Heart left ventricle (tissue), 16 donors: ENCODE results near the gene ECT2. TPM values are rescaled to one million over a fixed set of nuclear protein-coding genes. Genes with fewer than 3 reads are reported as not detected.

ENCODE experiments used
- ATAC-seq, 4 donors: fragments of 200-7000 bp; cut with Tn5 transposase; one replicate each; pipeline ENCODE4 v1.9.1; 2020 to 2022; ENCODE audit warnings: moderate library complexity in 4 of 4, mild to moderate bottlenecking in 3 of 4, moderate number of reproducible peaks in 1 of 4
- DNase-seq, 5 donors: peaks; one replicate each; pipeline ENCODE4 v3.0.0-alpha.2; 2020
- H3K27ac ChIP-seq, 12 donors: fragments of 200-600 bp; sonication (generic) in 4 of 12; one replicate each; pipeline versions ENCODE4 v1.5.0 to v1.8.0; 2016 to 2022; ENCODE audit warnings: mild to moderate bottlenecking in 2 of 12
- H3K27me3 ChIP-seq, 9 donors: fragments of 200-600 bp; sonication (generic) in 2 of 9; one replicate each; pipeline versions ENCODE4 v1.5.1 to v1.8.0; 2016 to 2022; ENCODE audit warnings: mild to moderate bottlenecking in 3 of 9
- H3K36me3 ChIP-seq, 9 donors: fragments of 200-600 bp; sonication (generic) in 2 of 9; one replicate each; pipeline versions ENCODE4 v1.5.0 to v1.8.0; 2018 to 2022; ENCODE audit warnings: mild to moderate bottlenecking in 2 of 9
- H3K4me1 ChIP-seq, 12 donors: fragments of 200-600 bp; sonication (generic) in 4 of 12; one replicate each; pipeline versions ENCODE4 v1.5.0 to v1.8.0; 2016 to 2022; ENCODE audit warnings: mild to moderate bottlenecking in 3 of 12
- H3K4me3 ChIP-seq, 12 donors: fragments of 200-600 bp; sonication (generic) in 4 of 12; one replicate each; pipeline versions ENCODE4 v1.5.0 to v1.8.0; 2017 to 2022; ENCODE audit warnings: mild to moderate bottlenecking in 9 of 12, moderate library complexity in 4 of 12
- H3K9me3 ChIP-seq, 12 donors: fragments of 200-600 bp; sonication (generic) in 4 of 12; one replicate each; pipeline versions ENCODE4 v1.5.0 to v1.8.0; 2016 to 2022; ENCODE audit warnings: mild to moderate bottlenecking in 1 of 12
- CTCF ChIP-seq, 12 donors: fragments of 200-600 bp; sonication (generic) in 4 of 12; IDR thresholded peaks; one replicate each; pipeline versions ENCODE4 v1.5.0 to v1.8.0; 2018 to 2022; ENCODE audit warnings: antibody characterized with exemption in 12 of 12, mild to moderate bottlenecking in 5 of 12
- POLR2A ChIP-seq, 2 donors: fragments of 450-650 bp; IDR thresholded peaks; one replicate each; pipeline ENCODE4 v1.6.1; 2017; ENCODE audit warnings: antibody characterized with exemption in 2 of 2, mild to moderate bottlenecking in 2 of 2, moderate library complexity in 2 of 2
- WGBS, 4 donors: extraction: QIAGEN DNeasy Blood & Tissue Kit in 2 of 4; methylation state at CpG; one replicate each; pipeline versions ENCODE4 v1.1.5 to v1.1.7; 2013 to 2018; 5-methylcytosine and 5-hydroxymethylcytosine counted together
- intact Hi-C, 10 donors: fragments of 100-400 bp; cut with DNase I; formaldehyde crosslinking; loops; one replicate each; pipeline versions ENCODE4 v1.11.1 to v1.14.2; 2022
- polyA plus RNA-seq, 2 donors: library from polyadenylated mRNA; stranded (reverse); fragments of 200-250 nt; gene quantifications; one replicate each; pipeline ENCODE4 v1.2.3, GENCODE V29; 2013
- total RNA-seq, 9 donors: library from RNA; depleted of rRNA in 2 of 9; stranded (reverse); fragments of >200 nt in 2 of 9; fragmentation: NEBNext Ultra II Directional in 3 of 9; extraction: Animal tissue kit (Norgen Biotek cat#: 25700) in 3 of 9; gene quantifications; one replicate each; pipeline versions ENCODE4 v1.1.0 to v1.2.4, GENCODE V29; 2016 to 2023
- donor health status: ischemic (EF 13 %, LVEDD 7.1; RV severe dilation, severe dysfunction).
- donor health status: healthy with polysubstance abuse.
- donor health status: DM: no; HTN: yes; CAD: no.
- donor health status: DM: no; HTN: no; CAD: no.
- donor health status: ischemic (EF 25% LVEDD 6.9; RV normal size, moderate dysfunction).
- donor health status: ischemic (EF 25% LVEDD 5.7; RV mildly dilated, moderate dysfunction).
- donor health status: healthy.
- donor health status: DM: yes; HTN: yes; CAD: no.
- donor health status: ischemic (EF 35%, LVEDD 5.7; RV mildly dilated, moderate dysfunction).
- donor health status: nonischemic (EF 11% LVEDD 7.7; RV severe dilation, severe dysfunction).
- donor health status: DM: yes; HTN: yes; CAD: no.
- donor health status: PGD.
- donor health status: ischemic (EF 29% LVEDD 5.4; RV normal size, mild dysfunction).
- donor health status: nonischemic (EF 23%, LVEDD 6.1; RV moderate dilation, normal function).

Gene ECT2
- total and polyA plus RNA-seq, 11 donors: 1.6 to 9.1 (median 4.4) TPM

DNA sequence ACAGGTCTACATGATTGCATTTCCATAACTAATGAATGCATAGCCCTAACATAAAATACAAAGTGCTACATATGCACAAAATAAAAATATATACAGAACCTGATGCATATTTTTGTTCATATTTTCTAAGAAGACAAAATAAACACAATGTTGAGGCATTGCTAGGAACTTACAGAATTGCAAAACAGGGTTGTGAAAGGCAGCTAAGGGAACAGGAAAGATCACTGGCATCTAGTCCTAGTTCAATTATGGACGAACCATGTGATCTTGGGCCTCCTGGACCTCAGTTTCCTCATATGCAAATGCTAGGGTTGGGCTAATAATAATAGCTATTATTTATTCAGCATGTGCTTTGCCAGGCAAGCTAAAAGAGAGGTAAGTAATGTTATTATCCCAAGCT, 24.1 kb upstream of the ECT2 start:
- intact Hi-C loops: no loop called here

GRCh38 chr3:172735014-172735413, 15.5 kb upstream of the ECT2 start:
- no peak overlapping the region for H3K27ac ChIP-seq
- no peaks in the 10 kb centered on the region for H3K36me3 ChIP-seq
- H3K9me3 ChIP-seq: no peaks in the 10 kb centered on the region
- intact Hi-C loops: no loop called here
- 85 to 94% (median 92%) methylated on average over 2 of the region's 2 CpGs for WGBS, 4 donors
- no peak for DNase-seq
- H3K27me3 ChIP-seq: no peaks in the 10 kb centered on the region
- H3K4me3 ChIP-seq: no peak overlapping the region
- TF ChIP-seq CTCF (IDR thresholded peaks at IDR 0.05) (no peak), POLR2A (IDR thresholded peaks at IDR 0.05) (no peak)
- no peak for ATAC-seq
- H3K4me1 ChIP-seq: no peaks in the 10 kb centered on the region

More for the DNA sequence above, 24.1 kb upstream of the ECT2 start:
- H3K27me3 ChIP-seq: no peaks in the 10 kb centered on the region
- 67 to 85% (median 74%) methylated on average over 1 of the region's 1 CpG for WGBS, 4 donors
- TF ChIP-seq CTCF (IDR thresholded peaks at IDR 0.05) (no peak), POLR2A (IDR thresholded peaks at IDR 0.05) (no peak)
- no peak overlapping the region for H3K4me3 ChIP-seq
- peaks cover 0 to 4% (median 0%) of the 10 kb centered on the region in 12 donors for H3K9me3 ChIP-seq
- H3K36me3 ChIP-seq: no peaks in the 10 kb centered on the region
- DNase-seq (no peak), ATAC-seq (no peak)
- H3K27ac ChIP-seq: peak overlapping the region in 1 of 12 donors; percentile 37
- no peaks in the 10 kb centered on the region for H3K4me1 ChIP-seq

DNA sequence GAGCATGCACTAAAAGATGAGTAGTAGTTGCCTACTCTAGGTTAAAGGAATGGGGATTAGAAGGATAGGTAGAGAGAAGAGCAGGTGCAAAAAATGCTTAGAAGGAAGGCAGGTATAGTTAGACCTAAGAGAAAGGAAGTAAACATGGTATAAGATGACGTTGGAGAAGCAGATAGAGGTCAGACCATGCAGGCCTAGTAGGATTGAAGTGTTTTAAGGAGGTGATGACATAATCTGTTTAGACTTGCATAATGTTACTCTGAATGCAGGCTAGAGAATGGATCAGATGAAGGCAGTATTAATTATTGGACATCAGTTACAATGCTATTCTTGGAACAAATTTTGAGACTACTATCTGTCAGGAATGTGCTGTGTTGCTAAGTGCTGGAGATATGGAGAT, 11.1 kb upstream of the ECT2 start:
- Histone ChIP-seq H3K9me3 (no peaks in the 10 kb centered on the region), H3K36me3 (no peaks in the 10 kb centered on the region), H3K4me1 (no peaks in the 10 kb centered on the region), H3K27ac (no peak overlapping the region), H3K4me3 (no peak overlapping the region), H3K27me3 (no peaks in the 10 kb centered on the region)
- DNase-seq (no peak), ATAC-seq (no peak)
- TF ChIP-seq POLR2A (IDR thresholded peaks at IDR 0.05): no peak
- no peak for TF ChIP-seq CTCF (IDR thresholded peaks at IDR 0.05)
- 15 to 29% (median 25%) methylated on average over 1 of the region's 1 CpG for WGBS, 4 donors
- intact Hi-C loops: no loop called here

DNA sequence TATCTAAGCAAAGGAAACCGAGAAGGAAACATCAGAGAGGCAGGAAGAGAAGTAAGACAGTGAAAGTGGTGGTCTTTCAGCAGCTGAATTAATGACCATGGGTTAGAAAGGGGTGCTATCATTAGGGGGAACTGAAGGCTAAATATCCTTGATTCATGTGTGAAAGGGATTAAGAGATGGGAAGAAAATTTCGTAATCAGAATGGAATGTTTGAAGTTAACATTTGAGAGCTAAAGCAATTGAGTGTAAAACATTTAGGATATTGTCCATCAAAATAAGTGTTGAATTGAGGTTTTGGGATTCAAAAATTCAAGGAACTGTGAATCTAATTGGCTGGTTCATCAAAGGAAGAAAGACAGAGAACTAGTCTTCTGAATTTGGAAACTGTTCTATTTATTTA, 4.1 kb upstream of the ECT2 start:
- 57 to 71% (median 64%) methylated on average over 2 of the region's 2 CpGs for WGBS, 4 donors
- Histone ChIP-seq H3K27ac (no peak overlapping the region), H3K9me3 (no peaks in the 10 kb centered on the region), H3K36me3 (no peaks in the 10 kb centered on the region), H3K4me3 (no peak overlapping the region), H3K4me1 (peaks cover 0 to 17% (median 8%) of the 10 kb centered on the region in 12 donors), H3K27me3 (no peaks in the 10 kb centered on the region)
- no peak for ATAC-seq
- intact Hi-C loops: loop anchor here in 2 of 10 donors (10.0 kb wide), 1 partner anchor 72 kb away; no protein-coding TSS in a partner anchor
- TF ChIP-seq CTCF (IDR thresholded peaks at IDR 0.05): no peak
- no peak for TF ChIP-seq POLR2A (IDR thresholded peaks at IDR 0.05)
- no peak for DNase-seq
